SK-N-SH (cell line): ENCODE results near the gene PRKCA. TPM values are rescaled to one million over a fixed set of nuclear protein-coding genes. Genes with fewer than 3 reads are reported as not detected.

Experiments
- CTCF ChIA-PET: fragments of 300-600, 350-600 bp; formaldehyde crosslinking; extraction: SDS; loops from one replicate; lab custom pipeline; 2021; lab: Yijun Ruan, JAX
- POLR2A ChIA-PET: fragments of 350-600 bp; sonication (Branson Sonifier 250); formaldehyde crosslinking; extraction: SDS; loops from one replicate; lab custom pipeline; 2020; ENCODE audit warnings: antibody characterized with exemption, inconsistent platforms; lab: Yijun Ruan, JAX
- DNase-seq: peaks from one replicate; pipeline ENCODE4 v3.0.0; 2012
- H2AFZ ChIP-seq: fragments of 200-600 bp; sonication (generic); 2 replicates; pipeline ENCODE4 v1.8.1; 2016; ENCODE audit warnings: antibody characterized with exemption, mild to moderate bottlenecking, low read depth
- H3F3A ChIP-seq: fragments of 200-600 bp; sonication (generic); replicated peaks from 2 replicates; pipeline ENCODE3; 2016; ENCODE audit warnings: antibody characterized with exemption, mild to moderate bottlenecking; ENCODE audit not compliant: insufficient read depth
- H3K27ac ChIP-seq, 2 experiments: fragments of 200-500 bp in 1 of 2; fragments of 200-600 bp in 1 of 2; sonication (Bioruptor generic) in 1 of 2; sonication (generic), shearing (Covaris generic) in 1 of 2; 2 replicates each; pipeline versions ENCODE4 v1.5.1 to v1.6.1; 2014 to 2016; ENCODE audit warnings: low read depth in 2 of 2, inconsistent platforms in 1 of 2, low read length in 1 of 2, mild to moderate bottlenecking in 1 of 2, mixed read lengths in 1 of 2
- H3K27me3 ChIP-seq: fragments of 200-600 bp; sonication (generic), shearing (Covaris generic); 2 replicates; pipeline ENCODE4 v1.6.1; 2016; ENCODE audit warnings: mixed run types; ENCODE audit not compliant: insufficient read depth
- H3K36me3 ChIP-seq, 2 experiments: fragments of 200-500 bp in 1 of 2; fragments of 200-600 bp in 1 of 2; sonication (Bioruptor generic) in 1 of 2; sonication (generic) in 1 of 2; replicated peaks in 1 of 2; 2 replicates each; pipeline versions ENCODE3 to v1.5.1; 2014 to 2016; ENCODE audit warnings: low read length in 1 of 2, mild to moderate bottlenecking in 1 of 2; ENCODE audit not compliant: insufficient read depth in 2 of 2, control insufficient read depth in 1 of 2
- H3K4me1 ChIP-seq, 2 experiments: fragments of 200-500 bp in 1 of 2; fragments of 200-600 bp in 1 of 2; sonication (Bioruptor generic) in 1 of 2; sonication (generic), shearing (Covaris generic) in 1 of 2; 2 replicates each; pipeline versions ENCODE4 v1.5.1 to v1.6.1; 2014 to 2016; ENCODE audit warnings: low read depth in 1 of 2, low read length in 1 of 2, mixed run types in 1 of 2; ENCODE audit not compliant: insufficient read depth in 2 of 2, control insufficient read depth in 1 of 2
- H3K4me2 ChIP-seq: fragments of 200-600 bp; sonication (generic), shearing (Covaris generic); 2 replicates; pipeline ENCODE4 v1.6.1; 2017; ENCODE audit warnings: mixed run types
- H3K4me3 ChIP-seq, 2 experiments: fragments of 200-500 bp in 1 of 2; fragments of 200-600 bp in 1 of 2; sonication (Bioruptor generic) in 1 of 2; sonication (generic), shearing (Covaris generic) in 1 of 2; 2 replicates each; pipeline versions ENCODE4 v1.5.1 to v1.8.1; 2014 to 2016; ENCODE audit warnings: low read depth in 2 of 2, inconsistent platforms in 1 of 2, low read length in 1 of 2, mild to moderate bottlenecking in 1 of 2, mixed read lengths in 1 of 2, moderate library complexity in 1 of 2
- H3K79me2 ChIP-seq: fragments of 200-600 bp; sonication (generic); 2 replicates; pipeline ENCODE4 v1.8.1; 2017; ENCODE audit warnings: mild to moderate bottlenecking; ENCODE audit not compliant: insufficient read depth
- H3K9ac ChIP-seq: fragments of 200-600 bp; sonication (generic); 2 replicates; pipeline ENCODE4 v1.6.1; 2017; ENCODE audit warnings: mixed run types
- H3K9me2 ChIP-seq: fragments of 200-600 bp; sonication (generic); 2 replicates; pipeline ENCODE4 v1.6.1; 2017; ENCODE audit warnings: mixed run types
- H3K9me3 ChIP-seq: fragments of 200-600 bp; sonication (generic); 2 replicates; pipeline ENCODE4 v1.6.1; 2017; ENCODE audit warnings: mixed run types, mild to moderate bottlenecking, moderate library complexity
- H4K20me1 ChIP-seq: fragments of 200-600 bp; sonication (generic); 2 replicates; pipeline ENCODE4 v1.6.1; 2017; ENCODE audit warnings: mild to moderate bottlenecking, mixed run types; ENCODE audit not compliant: insufficient read depth
- FOXJ3 ChIP-seq: sonication (generic); formaldehyde crosslinking; IDR thresholded peaks from 2 replicates; pipeline ENCODE4 v1.5.1; 2020; ENCODE audit warnings: mild to moderate bottlenecking, missing genetic modification reagents
- FOXM1 ChIP-seq: IDR thresholded peaks from 2 replicates; pipeline ENCODE4 v1.4.0; 2012; ENCODE audit warnings: low read depth, mild to moderate bottlenecking
- MXI1 ChIP-seq: IDR thresholded peaks from 2 replicates; pipeline ENCODE4 v1.6.1; 2012; ENCODE audit warnings: mild to moderate bottlenecking, low read depth, low read length, improper control_type of control experiment
- TAF1 ChIP-seq: IDR thresholded peaks from 2 replicates; pipeline ENCODE4 v1.6.1; 2012; ENCODE audit warnings: low read depth, mild to moderate bottlenecking, low read length, moderate library complexity, borderline replicate concordance
- ZBTB33 ChIP-seq: IDR thresholded peaks from 2 replicates; pipeline ENCODE4 v1.4.0; 2012; ENCODE audit warnings: low read depth, borderline replicate concordance
- WGBS: methylation state at CpG from one replicate; pipeline ENCODE4 v1.1.6; 2017; ENCODE audit warnings: low lambda C conversion rate; 5-methylcytosine and 5-hydroxymethylcytosine counted together
- polyA plus RNA-seq, 3 experiments: library from polyadenylated mRNA; depleted of rRNA; stranded (reverse); fragments of >200 nt; gene quantifications; 2 replicates each; pipeline ENCODE4 v1.2.3, GENCODE V29; 2012

Gene PRKCA
- polyA plus RNA-seq, 1 of the 3 experiments (the other 2 are of a cell fraction) = 108 TPM

GRCh38 chr17:66300956-66301355 lies 1.5 kb upstream of the PRKCA start:
- TF ChIP-seq MXI1 (no peak), ZBTB33 (no peak), FOXJ3 (no peak), FOXM1 (no peak)
- Histone ChIP-seq H3K27me3 (no peaks in the 10 kb centered on the region), H3K27ac (no peak overlapping the region), H3K9me2 (no peaks in the 10 kb centered on the region), H3K4me2 (peak overlapping the region; percentile 85), H3K4me3 (peak overlapping the region in 1 of 2 experiments; percentile 95; a peak in 2 of 4 replicates), H4K20me1 (peaks cover 20% of the 10 kb centered on the region), H2AFZ (no peak overlapping the region), H3K4me1 (peaks cover 3 to 19% of the 10 kb centered on the region in 2 experiments; a peak in 3 of 4 replicates), H3K36me3 (peaks cover 4 to 8% of the 10 kb centered on the region in 2 experiments), H3K9me3 (no peaks in the 10 kb centered on the region), H3K79me2 (peaks cover 52% of the 10 kb centered on the region), H3F3A (peaks cover 21% of the 10 kb centered on the region), H3K9ac (no peak overlapping the region)
- POLR2A ChIA-PET = no interaction called here
- WGBS = 97% methylated on average over 8 of the region's 8 CpGs
- DNase-seq = no peak
- CTCF ChIA-PET = interaction anchor here (0.8 to 2.1 kb wide), 7 partner anchors 36 to 373 kb away, joined by 3 to 7 read pairs (median 4); no protein-coding TSS in a partner anchor

- Histone ChIP-seq H3K4me2 (peak overlapping the region; percentile 85), H3K27me3 (no peaks in the 10 kb centered on the region), H3K36me3 (peaks cover 9 to 12% of the 10 kb centered on the region in 2 experiments), H4K20me1 (peaks cover 23% of the 10 kb centered on the region), H3K9me2 (no peaks in the 10 kb centered on the region), H3K4me3 (peak overlapping the region; percentile 51 to 95), H3K4me1 (peaks cover 7 to 23% of the 10 kb centered on the region in 2 experiments; a peak in 3 of 4 replicates), H3K27ac (peak overlapping the region in 1 of 2 experiments; percentile 31; a peak in 1 of 4 replicates), H2AFZ (peak overlapping the region; percentile 67), H3K79me2 (peaks cover 56% of the 10 kb centered on the region), H3F3A (peaks cover 24% of the 10 kb centered on the region), H3K9me3 (no peaks in the 10 kb centered on the region), H3K9ac (peak overlapping the region; percentile 81)
- TF ChIP-seq MXI1 = peak; percentile 71; the same call in 1 of the 2 replicates
- no peak for TF ChIP-seq TAF1
- 73% methylated on average over 14 of the region's 14 CpGs for WGBS
- no peak for DNase-seq
- ChIA-PET POLR2A (no interaction called here), CTCF (interaction anchor here (0.8 to 2.1 kb wide), 8 partner anchors 35 to 373 kb away, joined by 3 to 7 read pairs (median 4); no protein-coding TSS in a partner anchor)
These were observed 998 bp upstream of the PRKCA start for GRCh38 chr17:66301367-66301863.
